B cell (primary cell): Measurements from ENCODE around the gene CDHR5. TPM values are rescaled to one million over a fixed set of nuclear protein-coding genes. Genes with fewer than 3 reads are reported as not detected.

Experiments used
- ATAC-seq: fragments of 200-7000 bp; cut with Tn5 transposase; one replicate; pipeline ENCODE4 v1.10.0; 2021; ENCODE audit warnings: low read depth, mild to moderate bottlenecking, moderate number of reproducible peaks, moderate library complexity
- CTCF ChIA-PET: fragments of 350-600 bp; sonication (Branson Sonifier 250); formaldehyde crosslinking; loops from one replicate; lab custom pipeline; 2021; ENCODE audit warnings: antibody characterized with exemption, inconsistent platforms; lab: Charles Lee
- POLR2A ChIA-PET: fragments of 350-600 bp; sonication (Branson Sonifier 250); formaldehyde crosslinking; loops from one replicate; lab custom pipeline; 2021; ENCODE audit warnings: antibody characterized with exemption; lab: Charles Lee
- DNase-seq: peaks from one replicate; pipeline ENCODE4 v3.0.0; 2013
- H2AFZ ChIP-seq: 2 replicates; pipeline ENCODE4 v1.6.1; 2012; ENCODE audit warnings: mild to moderate bottlenecking, low read depth, low read length; ENCODE audit not compliant: insufficient read depth, poor library complexity, severe bottlenecking
- H3K27ac ChIP-seq, 2 donors: 1 replicate in 1 of 2; 2 replicates in 1 of 2; pipeline ENCODE4 v1.5.1; 2012 to 2013; ENCODE audit warnings: low read length in 2 of 2, mild to moderate bottlenecking in 2 of 2, moderate library complexity in 1 of 2
- H3K27me3 ChIP-seq, 4 experiments: fragments of 200-600 bp in 1 of 4; sonication (generic) in 1 of 4; replicated peaks in 1 of 4; 1 replicate in 2 of 4; 2 replicates in 2 of 4; pipeline versions ENCODE4 v1.6.1 to v1.7.0; 2013 to 2016; ENCODE audit warnings: low read length in 3 of 4, mild to moderate bottlenecking in 2 of 4, mixed read lengths in 1 of 4, moderate library complexity in 1 of 4; ENCODE audit not compliant: insufficient read depth in 4 of 4, control insufficient read depth in 3 of 4; ENCODE audit errors: control extremely low read depth in 1 of 4
- H3K36me3 ChIP-seq, 2 experiments: replicated peaks in 1 of 2; 1 replicate in 1 of 2; 2 replicates in 1 of 2; pipeline versions ENCODE4 v1.6.1 to v1.7.1; 2013; ENCODE audit warnings: low read length in 1 of 2; ENCODE audit not compliant: insufficient read depth in 2 of 2, control insufficient read depth in 1 of 2; ENCODE audit errors: control extremely low read depth in 1 of 2, extremely low read depth in 1 of 2
- H3K4me1 ChIP-seq, 2 donors: fragments of 200-600 bp in 1 of 2; sonication (generic) in 1 of 2; 1 replicate in 1 of 2; 2 replicates in 1 of 2; pipeline versions ENCODE4 v1.5.1 to v1.6.1; 2013 to 2017; ENCODE audit warnings: low read length in 2 of 2; ENCODE audit not compliant: control insufficient read depth in 2 of 2, insufficient read depth in 2 of 2
- H3K4me2 ChIP-seq: replicated peaks from 2 replicates; pipeline ENCODE3; 2012; ENCODE audit warnings: mild to moderate bottlenecking, low read depth, low read length; ENCODE audit not compliant: poor library complexity, severe bottlenecking
- H3K4me3 ChIP-seq, 5 experiments: fragments of 200-600 bp in 1 of 5; sonication (generic) in 1 of 5; 1 replicate in 3 of 5; 2 replicates in 2 of 5; pipeline versions ENCODE4 v1.5.1 to v1.7.0; 2011 to 2016; ENCODE audit warnings: low read length in 4 of 5, mild to moderate bottlenecking in 4 of 5, low read depth in 2 of 5, control low read depth in 1 of 5, moderate library complexity in 1 of 5; ENCODE audit not compliant: insufficient read depth in 1 of 5; ENCODE audit errors: control extremely low read depth in 1 of 5, extremely low read depth in 1 of 5
- H3K79me2 ChIP-seq: fragments of 200-600 bp; sonication (generic); one replicate; pipeline ENCODE4 v1.6.0; 2016; ENCODE audit warnings: low read length; ENCODE audit not compliant: control insufficient read depth, insufficient read depth
- H3K9ac ChIP-seq: fragments of 200-600 bp; sonication (generic); 2 replicates; pipeline ENCODE4 v1.6.1; 2017; ENCODE audit warnings: mild to moderate bottlenecking, low read length, moderate library complexity
- H3K9me3 ChIP-seq, 3 donors: one replicate each; pipeline versions ENCODE4 v1.6.1 to v1.7.1; 2013; ENCODE audit warnings: low read length in 2 of 3; ENCODE audit not compliant: control insufficient read depth in 2 of 3, insufficient read depth in 1 of 3; ENCODE audit errors: control extremely low read depth in 1 of 3
- H4K20me1 ChIP-seq: 2 replicates; pipeline ENCODE4 v1.6.0; 2012; ENCODE audit warnings: mild to moderate bottlenecking, low read length; ENCODE audit not compliant: insufficient read depth, control insufficient read depth, poor library complexity, severe bottlenecking
- H3K27ac Mint-ChIP-seq: one replicate; pipeline ENCODE4 v1.8.0; 2021; ENCODE audit warnings: mixed read lengths
- H3K27me3 Mint-ChIP-seq: one replicate; pipeline ENCODE4 v1.8.0; 2021; ENCODE audit warnings: mixed read lengths
- H3K4me1 Mint-ChIP-seq: one replicate; pipeline ENCODE4 v1.8.0; 2021; ENCODE audit warnings: mixed read lengths
- H3K4me3 Mint-ChIP-seq: one replicate; pipeline ENCODE4 v1.8.0; 2021; ENCODE audit warnings: mixed read lengths
- H3K9me3 Mint-ChIP-seq: one replicate; pipeline ENCODE4 v1.8.0; 2022; ENCODE audit warnings: mixed read lengths; ENCODE audit not compliant: insufficient read depth
- EZH2 ChIP-seq: IDR thresholded peaks from 2 replicates; pipeline ENCODE4 v1.6.1; 2012; ENCODE audit warnings: borderline replicate concordance, low read depth, mild to moderate bottlenecking, moderate library complexity, low read length; ENCODE audit not compliant: insufficient read depth, poor library complexity, severe bottlenecking
- WGBS: methylation state at CpG from one replicate; pipeline ENCODE4 v1.1.5; 2013; ENCODE audit warnings: missing lambda C conversion rate; ENCODE audit not compliant: insufficient coverage; 5-methylcytosine and 5-hydroxymethylcytosine counted together
- intact Hi-C: fragments of 100-400 bp; cut with micrococcal nuclease; formaldehyde crosslinking; loops from one replicate; pipeline ENCODE4 v1.10.0; 2022
- polyA plus RNA-seq: library from polyadenylated mRNA; depleted of rRNA; stranded (reverse); fragments of >200 nt; gene quantifications from 2 replicates; pipeline ENCODE4 v1.2.3, GENCODE V29; 2012
- total RNA-seq, 2 donors: library from RNA; stranded (reverse); fragments of 120-200 nt in 1 of 2; gene quantifications; 1 replicate in 1 of 2; 2 replicates in 1 of 2; pipeline versions ENCODE4 v1.2.3 to v1.2.4, GENCODE V29; 2013 to 2022
- TF ChIP-seq, protein P1 (sequence below): fragments of 200-600 bp; IDR thresholded peaks from one replicate; pipeline ENCODE4 v1.8.0; 2022; ENCODE audit warnings: antibody characterized with exemption, mild to moderate bottlenecking

CDHR5 gene
- total and polyA plus RNA-seq, 2 donors (not counting 1 experiment from before 2014, with no cell fraction given) = 0.09 TPM; not detected in 1

DNA sequence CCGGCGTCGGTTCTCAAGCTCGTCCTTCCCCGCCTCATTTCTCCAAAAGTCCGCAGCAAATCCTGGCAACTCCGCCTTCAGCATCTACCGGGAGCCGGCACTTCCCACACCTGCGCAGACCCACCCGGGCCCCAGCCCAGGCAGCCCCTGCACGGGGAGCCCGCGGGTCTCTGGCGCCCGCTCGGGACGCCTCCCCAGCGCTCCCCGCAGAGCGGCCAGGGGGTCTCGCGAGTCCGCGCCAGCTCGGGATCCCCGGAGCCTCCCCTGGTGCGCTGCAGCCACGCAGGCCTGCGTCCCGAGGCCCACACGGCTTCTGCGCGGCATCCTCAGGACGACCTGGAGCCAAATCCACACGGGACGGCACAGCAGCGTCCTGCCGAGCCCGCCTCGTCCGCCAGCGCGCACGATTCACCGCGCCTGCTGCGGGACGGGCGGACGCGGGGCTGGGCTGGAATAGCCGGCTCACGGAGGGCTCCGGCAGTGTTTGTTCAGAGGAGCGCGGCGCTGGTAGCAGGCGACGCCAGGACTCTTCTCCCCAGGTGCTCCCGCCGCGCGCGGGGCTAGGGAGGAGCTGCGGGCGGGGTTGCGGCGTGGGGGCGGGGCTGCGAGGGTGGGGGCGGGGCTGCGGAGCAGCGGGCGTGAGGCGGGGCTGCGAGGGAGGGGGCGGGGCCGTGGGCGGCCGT lies 49.3 kb downstream of the CDHR5 start:
- H3K4me3 Mint-ChIP-seq = peak overlapping the region; percentile 88
- Histone ChIP-seq H3K4me2 (peak overlapping the region; percentile 98), H3K27me3 (peaks cover 0 to 18% (median 9%) of the 10 kb centered on the region in 4 experiments), H2AFZ (peak overlapping the region; percentile 91), H3K4me3 (peak overlapping the region in 4 of 5 experiments; percentile 45 to 69 (median 60)), H3K9ac (peak overlapping the region; percentile 68), H4K20me1 (peaks cover 45% of the 10 kb centered on the region), H3K27ac (no peak overlapping the region), H3K4me1 (peaks cover 30 to 44% of the 10 kb centered on the region in 2 donors), H3K9me3 (peaks cover 0 to 3% (median 0%) of the 10 kb centered on the region in 3 donors), H3K36me3 (peaks cover 1 to 3% of the 10 kb centered on the region in 2 experiments), H3K79me2 (peaks cover 38% of the 10 kb centered on the region)
- CTCF ChIA-PET = interaction anchor here (0.6 to 1.2 kb wide), 12 partner anchors 16 to 244 kb away, joined by 3 to 5 read pairs (median 3); partner anchors contain the start of genes HRAS and LRRC56
- 2% methylated on average over 58 of the region's 81 CpGs for WGBS
- H3K27me3 Mint-ChIP-seq = peaks cover 15% of the 10 kb centered on the region
- ATAC-seq (no peak), DNase-seq (peak; percentile 83)
- H3K4me1 Mint-ChIP-seq = peaks cover 41% of the 10 kb centered on the region
- TF ChIP-seq, protein P1, sequence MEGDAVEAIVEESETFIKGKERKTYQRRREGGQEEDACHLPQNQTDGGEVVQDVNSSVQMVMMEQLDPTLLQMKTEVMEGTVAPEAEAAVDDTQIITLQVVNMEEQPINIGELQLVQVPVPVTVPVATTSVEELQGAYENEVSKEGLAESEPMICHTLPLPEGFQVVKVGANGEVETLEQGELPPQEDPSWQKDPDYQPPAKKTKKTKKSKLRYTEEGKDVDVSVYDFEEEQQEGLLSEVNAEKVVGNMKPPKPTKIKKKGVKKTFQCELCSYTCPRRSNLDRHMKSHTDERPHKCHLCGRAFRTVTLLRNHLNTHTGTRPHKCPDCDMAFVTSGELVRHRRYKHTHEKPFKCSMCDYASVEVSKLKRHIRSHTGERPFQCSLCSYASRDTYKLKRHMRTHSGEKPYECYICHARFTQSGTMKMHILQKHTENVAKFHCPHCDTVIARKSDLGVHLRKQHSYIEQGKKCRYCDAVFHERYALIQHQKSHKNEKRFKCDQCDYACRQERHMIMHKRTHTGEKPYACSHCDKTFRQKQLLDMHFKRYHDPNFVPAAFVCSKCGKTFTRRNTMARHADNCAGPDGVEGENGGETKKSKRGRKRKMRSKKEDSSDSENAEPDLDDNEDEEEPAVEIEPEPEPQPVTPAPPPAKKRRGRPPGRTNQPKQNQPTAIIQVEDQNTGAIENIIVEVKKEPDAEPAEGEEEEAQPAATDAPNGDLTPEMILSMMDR = no peak
- TF ChIP-seq EZH2 = peak; percentile 84
- intact Hi-C loops = loop anchor here (1.0 to 10.0 kb wide), 2 partner anchors 15 to 809 kb away; partner anchors contain the start of genes BRSK2, LMNTD2 and RASSF7
- H3K9me3 Mint-ChIP-seq = no peaks in the 10 kb centered on the region
- H3K27ac Mint-ChIP-seq = peak overlapping the region; percentile 88
- POLR2A ChIA-PET = interaction anchor here (0.6 to 1.9 kb wide), 13 partner anchors 9 to 307 kb away, joined by 3 to 26 read pairs (median 5); partner anchors contain the start of genes DEAF1, HRAS, IRF7 and LRRC56
